8988T (cell line): Measurements from ENCODE around the gene STX3.
"Not testable (repeated sequence)": the region's sequence is repeated elsewhere in the genome, so short reads cannot be mapped to it uniquely, and the experiment has no call there.

ENCODE experiments used
- DNase-seq: peaks from one replicate; pipeline ENCODE4 v3.0.0; 2011

Gene STX3

DNA sequence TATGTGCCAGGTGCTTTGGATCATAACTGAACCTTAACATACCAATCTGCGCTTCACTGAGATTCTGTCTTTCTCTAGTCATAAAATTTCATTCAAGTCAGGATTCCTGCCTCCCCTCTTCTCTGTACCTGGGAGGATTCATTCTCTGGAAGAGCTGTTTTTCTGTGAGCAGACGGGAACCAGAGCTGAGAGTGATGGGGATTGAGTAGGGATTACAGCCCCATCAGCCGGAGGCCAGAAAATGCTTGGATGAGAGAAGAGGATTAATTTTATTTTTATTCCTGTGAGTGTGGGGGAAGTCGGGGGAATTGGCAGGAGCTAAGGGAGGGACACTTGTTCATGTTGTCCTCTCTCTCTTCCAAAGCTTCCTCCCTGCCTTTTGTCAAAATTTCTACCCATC, 4.7 kb downstream of the STX3 start:
- no peak for DNase-seq

GRCh38 chr11:59760771-59761170, 5.6 kb downstream of the STX3 start:
- DNase-seq, result no peak

- no peak for DNase-seq
Measured at GRCh38 chr11:59761993-59762392, 6.8 kb downstream of the STX3 start.

DNA sequence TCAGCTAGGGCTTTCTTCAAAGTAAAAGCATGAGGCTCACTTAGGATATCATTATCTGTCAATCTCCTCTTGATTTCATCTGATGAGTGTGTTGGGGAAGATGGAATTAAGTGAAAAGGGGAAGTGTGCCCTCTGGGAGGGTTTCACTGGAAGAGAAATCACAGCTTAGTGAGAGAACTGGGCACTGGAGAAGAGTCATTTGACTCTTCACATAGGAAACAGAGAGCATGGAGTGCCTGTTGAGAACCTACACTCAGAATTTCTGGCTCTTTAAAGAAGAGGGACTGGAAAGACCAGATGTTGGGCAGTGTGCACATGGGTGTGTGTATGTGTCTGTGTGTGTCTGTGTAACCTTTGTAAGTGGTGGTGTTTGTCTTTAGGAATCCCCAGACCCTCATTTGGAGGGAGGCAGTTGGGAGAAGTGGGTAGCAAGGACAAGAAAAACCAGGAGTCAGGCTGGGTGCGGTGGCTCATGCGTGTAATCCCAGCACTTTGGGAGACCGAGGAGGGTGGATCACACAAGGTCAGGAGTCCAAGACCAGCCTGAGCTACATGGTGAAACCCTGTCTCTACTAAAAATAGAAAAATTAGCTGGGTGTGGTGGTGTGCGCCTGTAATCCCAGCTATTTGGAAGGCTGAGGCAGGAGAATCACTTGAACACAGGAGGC, 10.0 kb downstream of the STX3 start:
- DNase-seq, result no peak

DNA sequence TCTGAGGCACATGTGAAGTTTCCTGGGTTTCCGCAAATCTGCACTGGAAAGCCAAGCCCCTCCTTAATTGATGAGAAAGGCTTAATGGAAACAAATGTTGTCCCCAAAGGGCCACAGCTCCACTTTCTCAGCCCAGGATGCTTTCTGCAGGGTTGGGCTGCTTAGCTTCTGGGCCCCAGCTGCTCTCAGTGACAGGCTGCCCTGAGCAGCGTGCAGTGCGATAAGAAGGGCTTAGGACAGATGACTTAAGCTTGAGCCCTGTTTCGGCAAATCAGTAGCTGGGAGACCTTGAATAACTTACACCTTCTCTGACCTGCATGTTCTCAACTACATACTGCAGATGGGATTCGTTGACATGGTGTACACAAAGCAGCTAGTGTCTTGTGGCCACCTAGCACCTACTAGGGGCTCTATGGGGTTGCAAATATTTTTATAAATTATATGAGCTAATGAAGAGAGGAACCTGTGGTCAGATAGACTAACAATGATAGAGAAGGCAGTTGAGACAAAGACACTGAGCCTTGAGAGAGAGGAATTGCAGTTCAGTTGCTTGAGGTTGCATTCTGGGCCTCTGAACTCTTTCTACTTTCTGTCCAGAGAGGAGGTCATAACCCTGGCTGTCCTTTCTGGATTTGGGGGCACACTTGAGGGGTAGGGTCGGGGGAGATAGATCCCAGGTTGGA, 11.5 kb downstream of the STX3 start:
- no peak for DNase-seq

- no peak for DNase-seq
Measured at GRCh38 chr11:59767225-59767611, 12.0 kb downstream of the STX3 start.

GRCh38 chr11:59769111-59769510, 13.9 kb downstream of the STX3 start:
- no peak for DNase-seq

- no peak for DNase-seq
Measured at GRCh38 chr11:59769828-59770227, 14.7 kb downstream of the STX3 start.

DNA sequence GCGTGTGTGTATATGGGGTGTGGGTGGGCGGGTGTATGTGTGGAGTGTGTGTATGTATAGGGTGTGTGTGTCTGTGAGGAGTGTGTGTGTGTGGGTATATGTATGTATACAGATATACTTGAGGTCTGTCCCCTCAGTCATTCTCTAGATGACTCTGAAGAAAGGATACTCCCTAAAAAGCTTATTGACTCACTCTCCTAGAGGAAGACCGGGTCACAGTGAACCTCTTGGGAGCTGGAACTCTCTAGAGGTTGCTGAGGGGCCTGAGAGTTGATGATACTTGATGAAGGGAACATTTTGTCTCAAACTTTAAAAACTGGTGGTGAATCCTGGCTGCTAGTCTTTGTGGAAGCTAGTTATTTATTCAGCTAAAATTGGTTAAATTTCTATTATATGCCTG, 15.1 kb downstream of the STX3 start:
- DNase-seq, result no peak

DNA sequence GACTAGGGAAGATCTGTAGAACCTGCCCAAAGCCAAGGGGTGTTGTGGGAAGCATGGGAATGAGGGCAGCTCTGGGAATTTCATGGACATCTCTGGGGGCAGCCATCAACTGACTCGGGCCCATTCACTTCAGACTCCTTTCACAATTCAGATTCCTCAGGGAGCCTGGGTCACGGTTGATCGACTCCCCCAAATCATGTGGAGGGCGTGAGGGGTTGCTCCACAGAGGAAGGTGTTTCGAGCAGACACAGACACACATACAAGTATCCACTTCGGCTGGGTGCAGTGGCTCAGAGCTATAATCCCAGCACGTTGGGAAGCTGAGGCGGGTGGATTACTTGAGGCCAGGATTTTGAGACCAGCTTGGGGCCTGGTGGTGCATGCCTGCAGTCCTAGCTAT, 15.7 kb downstream of the STX3 start:
- DNase-seq, result no peak

GRCh38 chr11:59771605-59772004, 16.4 kb downstream of the STX3 start:
- DNase-seq, result no peak

GRCh38 chr11:59773083-59773440, 17.9 kb downstream of the STX3 start:
- DNase-seq, result no peak

- DNase-seq, result peak; percentile 57
Measured at GRCh38 chr11:59776210-59777066, 21.3 kb downstream of the STX3 start.

DNA sequence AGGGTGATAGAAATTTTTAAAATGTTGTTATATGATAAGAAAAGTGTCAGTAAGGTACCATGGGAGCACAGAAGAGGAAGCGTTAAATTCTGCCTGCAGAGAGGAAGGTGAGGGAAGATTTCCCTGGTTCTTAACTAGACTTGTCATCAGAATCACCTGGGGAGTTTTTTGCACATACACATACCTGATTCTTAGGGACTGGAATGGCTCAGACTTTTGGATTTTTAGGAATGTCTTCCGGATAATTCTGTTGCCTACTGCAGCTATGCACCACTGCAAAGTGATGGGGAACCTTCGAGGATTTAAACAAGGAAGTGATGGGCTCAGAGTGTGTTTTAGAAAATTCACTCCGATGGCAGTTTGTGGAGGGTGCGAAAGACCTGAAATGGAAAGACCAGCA, 21.9 kb downstream of the STX3 start:
- DNase-seq, result no peak

- DNase-seq, result no peak
Measured at GRCh38 chr11:59778122-59778521, 22.9 kb downstream of the STX3 start.

GRCh38 chr11:59779487-59779886, 24.3 kb downstream of the STX3 start:
- no peak for DNase-seq

GRCh38 chr11:59782080-59782479, 26.9 kb downstream of the STX3 start:
- DNase-seq, result no peak

DNA sequence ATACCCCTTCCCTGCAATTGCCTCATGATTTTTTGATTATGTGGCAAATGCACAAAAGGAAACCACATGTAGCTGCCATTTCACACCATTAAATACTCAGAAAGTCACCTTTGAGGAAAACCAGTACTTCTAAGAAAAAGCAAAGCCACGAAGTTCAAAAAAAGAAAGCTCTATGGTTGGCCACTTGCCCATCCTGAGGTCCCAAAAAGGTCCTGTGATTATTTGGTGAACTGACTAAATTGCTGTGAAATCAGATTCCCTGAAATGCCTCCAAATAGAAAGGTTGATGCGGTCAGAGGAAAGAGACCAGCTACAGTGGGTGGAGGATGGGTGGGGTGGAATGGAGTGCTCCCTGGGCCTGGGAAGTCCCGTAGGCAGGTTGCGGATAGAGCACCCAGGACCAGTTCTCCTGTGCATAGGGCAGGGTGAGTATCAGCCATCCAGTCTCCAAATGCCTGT, 28.5 kb downstream of the STX3 start:
- DNase-seq, result no peak

GRCh38 chr11:59784441-59784840, 29.3 kb downstream of the STX3 start:
- DNase-seq, result not testable (repeated sequence)

DNA sequence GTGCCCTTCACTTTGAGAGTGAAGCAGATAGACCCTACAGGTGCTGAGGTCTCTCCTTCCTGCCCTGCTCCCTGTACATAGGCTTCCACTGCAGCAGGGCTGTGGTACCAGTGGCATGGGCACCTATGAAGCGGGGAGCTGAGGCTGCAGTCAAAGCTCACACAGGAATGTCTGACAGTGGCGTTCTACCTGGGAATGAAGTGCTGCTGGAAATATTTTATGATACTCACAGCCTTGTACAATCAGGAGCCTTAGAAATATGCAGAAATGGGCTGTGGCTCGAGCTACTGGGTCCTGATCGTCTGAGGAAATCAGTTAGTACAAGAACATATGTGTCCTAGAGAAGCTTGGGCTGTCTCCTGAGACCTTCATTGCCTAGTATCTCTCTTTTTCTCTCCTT, 30.6 kb downstream of the STX3 start:
- no peak for DNase-seq

- no peak for DNase-seq
Measured at GRCh38 chr11:59787255-59787588, 32.0 kb downstream of the STX3 start.

DNA sequence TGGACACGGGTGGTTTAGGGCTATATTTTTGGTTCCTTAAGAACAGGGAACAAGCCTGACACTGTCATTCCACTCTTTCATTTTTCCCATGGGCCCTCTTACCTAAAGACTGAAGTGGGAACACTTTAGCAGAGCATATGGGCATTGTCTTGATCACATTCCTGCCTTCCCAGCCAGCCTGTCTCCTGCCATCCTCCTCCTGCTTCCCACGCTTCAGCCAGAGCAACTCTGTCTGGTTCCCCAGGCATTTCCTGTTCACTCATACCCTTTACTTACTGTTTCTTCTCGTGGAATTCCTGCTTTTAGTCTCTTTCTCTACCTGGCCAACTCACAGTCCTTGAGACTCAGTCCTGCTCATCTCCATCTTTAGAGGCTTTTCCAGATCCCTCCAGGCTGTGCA, 32.6 kb downstream of the STX3 start:
- DNase-seq, result no peak

DNA sequence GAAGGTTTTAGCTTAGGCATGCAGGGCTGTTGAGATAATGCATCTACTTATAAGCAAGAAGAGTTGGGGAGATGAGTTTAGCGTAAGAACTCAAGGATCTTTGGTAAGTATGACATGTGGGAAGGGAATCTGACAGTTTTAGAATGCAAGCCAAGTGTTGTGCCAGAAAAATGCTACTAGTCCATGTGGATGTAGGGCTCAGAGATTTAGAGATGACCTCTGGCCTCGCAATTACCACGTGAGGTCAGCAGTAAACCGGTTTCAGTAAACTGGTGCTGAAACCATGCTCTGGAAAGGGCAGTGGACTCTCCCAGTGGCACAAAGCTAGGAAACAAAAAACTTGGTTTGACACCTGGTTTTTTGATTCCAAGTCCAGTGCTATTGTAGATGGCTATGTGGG, 36.5 kb downstream of the STX3 start:
- no peak for DNase-seq

DNA sequence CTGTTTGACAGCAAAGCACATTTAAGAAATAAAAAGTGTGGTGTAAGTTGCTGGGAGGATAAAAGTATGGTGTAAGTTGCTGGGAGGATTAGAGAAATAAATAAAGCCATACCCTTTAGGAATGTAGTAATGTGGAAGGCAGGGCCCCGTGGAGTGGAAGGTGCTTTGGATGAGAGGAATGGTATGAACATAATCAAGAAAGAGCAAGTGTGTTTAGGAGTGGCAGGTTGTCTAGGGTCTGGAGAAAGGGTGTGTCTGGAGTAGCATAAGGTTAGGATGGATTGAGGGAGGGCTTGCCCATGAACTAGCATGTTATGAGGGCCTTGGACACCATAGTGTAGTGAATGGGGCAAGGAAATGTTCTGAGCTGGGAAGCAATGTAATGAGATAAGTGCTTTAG, 37.3 kb downstream of the STX3 start:
- no peak for DNase-seq
